Colon (tissue), 2 donors: ENCODE data around the gene ST6GALNAC6.

Source experiments
- FAIRE-seq: peaks from 2 replicates; lab custom pipeline; 2012; peaks lifted over from hg19 to GRCh38; lab: Jason Lieb, UNC
- donor health status: control.
- donor health status: control.

The ST6GALNAC6 gene

GRCh38 chr9:127916720-127917581, 17.5 kb upstream of the ST6GALNAC6 start, which contains the start of gene ST6GALNAC4:
Gene ST6GALNAC4, minus strand, starts transcription at chr9:127917041. Its CDS starts 622 bp downstream, at chr9:127916419.
- FAIRE-seq = no peak

GRCh38 chr9:127915801-127916719, 16.7 kb upstream of the ST6GALNAC6 start:
- FAIRE-seq = no peak

GRCh38 chr9:127915325-127915752, 15.9 kb upstream of the ST6GALNAC6 start:
- FAIRE-seq = no peak

DNA sequence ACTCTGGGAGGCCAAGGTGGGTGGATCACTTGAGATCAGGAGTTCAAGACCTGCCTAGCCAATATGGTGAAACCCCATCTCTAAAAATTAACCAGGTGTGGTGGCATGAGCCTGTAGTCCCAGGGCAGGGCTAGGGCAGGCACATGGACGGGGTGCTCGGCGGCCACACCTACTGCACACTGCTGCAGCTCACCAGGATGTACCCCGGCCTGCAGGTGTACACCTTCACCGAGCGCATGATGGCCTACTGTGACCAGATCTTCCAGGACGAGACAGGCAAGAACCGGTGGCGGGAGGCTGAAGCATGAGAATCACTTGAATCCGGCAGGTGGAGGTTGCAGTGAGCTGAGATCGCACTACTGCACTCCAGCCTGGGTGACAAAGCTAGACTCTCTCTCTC, 14.3 kb upstream of the ST6GALNAC6 start:
- no peak for FAIRE-seq

DNA sequence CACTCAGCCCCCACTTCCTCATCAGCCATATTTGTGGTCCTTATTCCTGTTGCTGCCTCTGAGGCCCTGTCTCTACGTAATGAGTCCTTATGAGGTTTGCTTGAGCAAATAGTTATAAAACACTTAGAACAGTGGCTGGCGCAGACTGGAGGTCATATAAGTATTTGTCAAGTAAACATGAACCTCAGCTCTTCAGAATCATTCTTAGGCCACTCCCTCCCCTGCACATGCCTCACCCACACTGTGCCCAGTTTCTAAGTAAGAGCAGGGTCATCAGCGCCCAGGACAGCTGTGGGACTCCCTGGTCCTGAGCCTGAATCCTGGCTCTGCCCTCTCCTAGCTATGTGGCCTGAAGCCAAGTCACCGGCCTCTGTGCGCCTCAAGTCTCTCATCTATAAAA, 13.5 kb upstream of the ST6GALNAC6 start:
- no peak for FAIRE-seq

DNA sequence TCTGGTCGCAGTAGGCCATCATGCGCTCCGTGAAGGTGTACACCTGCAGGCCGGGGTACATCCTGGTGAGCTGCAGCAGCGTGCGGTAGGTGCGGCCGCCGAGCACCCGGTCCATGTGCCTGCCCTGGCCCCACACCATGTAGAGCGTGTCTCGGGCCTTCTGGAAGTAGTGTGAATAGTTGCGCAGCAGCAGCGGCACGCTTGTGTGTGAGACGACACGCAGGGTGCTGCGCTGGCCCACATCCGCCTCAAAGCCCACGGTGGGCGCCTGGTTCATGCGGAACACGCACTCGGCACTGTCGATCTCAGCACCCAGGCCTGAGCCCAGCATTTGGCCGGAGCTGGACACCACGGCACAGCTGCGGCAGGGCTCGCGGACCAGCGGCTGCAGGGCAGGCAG, 12.9 kb upstream of the ST6GALNAC6 start:
- FAIRE-seq = no peak

GRCh38 chr9:127910613-127911205, 11.3 kb upstream of the ST6GALNAC6 start:
- no peak for FAIRE-seq

DNA sequence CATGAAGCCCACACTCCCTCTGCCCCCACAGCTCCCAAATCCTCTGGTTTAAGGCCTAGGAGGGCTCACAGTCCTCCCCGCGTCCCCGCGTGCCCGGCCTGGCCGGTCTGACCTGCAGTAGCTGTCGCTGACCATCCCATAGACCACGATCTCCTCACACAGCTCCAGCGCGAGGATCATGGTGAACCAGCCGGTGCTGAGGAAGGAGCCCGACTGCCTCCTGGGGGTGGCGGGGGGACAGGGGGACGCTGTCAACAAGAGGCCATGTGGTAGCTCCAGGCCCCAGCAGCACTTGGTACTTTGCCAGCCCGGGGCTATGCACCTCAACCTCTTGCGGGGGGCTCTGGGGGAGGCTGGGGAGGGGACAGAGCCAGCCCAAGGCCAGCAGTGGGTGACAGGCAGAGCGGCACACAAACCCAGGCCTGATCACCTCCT, 10.5 kb upstream of the ST6GALNAC6 start:
- no peak for FAIRE-seq

DNA sequence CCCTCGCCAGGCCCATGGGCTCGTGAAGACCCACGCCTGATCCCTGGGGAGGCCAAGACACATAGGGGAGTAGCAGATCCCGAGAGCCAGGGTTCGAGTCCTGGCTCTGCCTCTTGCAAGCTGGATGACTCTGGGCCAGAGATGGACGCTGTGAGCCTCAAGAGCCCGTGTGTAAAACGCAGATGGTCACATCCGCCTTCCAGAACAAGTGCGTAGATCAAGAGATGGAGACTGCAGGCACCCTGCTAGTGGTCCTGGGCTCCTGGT, 9.2 kb upstream of the ST6GALNAC6 start:
- FAIRE-seq = no peak

- no peak for FAIRE-seq
Observed at GRCh38 chr9:127907867-127908659, 8.7 kb upstream of the ST6GALNAC6 start.

GRCh38 chr9:127905788-127906191, 6.4 kb upstream of the ST6GALNAC6 start:
- no peak for FAIRE-seq

GRCh38 chr9:127905004-127905728, 5.8 kb upstream of the ST6GALNAC6 start:
- FAIRE-seq = no peak

GRCh38 chr9:127904561-127905003, 5.2 kb upstream of the ST6GALNAC6 start:
- no peak for FAIRE-seq

DNA sequence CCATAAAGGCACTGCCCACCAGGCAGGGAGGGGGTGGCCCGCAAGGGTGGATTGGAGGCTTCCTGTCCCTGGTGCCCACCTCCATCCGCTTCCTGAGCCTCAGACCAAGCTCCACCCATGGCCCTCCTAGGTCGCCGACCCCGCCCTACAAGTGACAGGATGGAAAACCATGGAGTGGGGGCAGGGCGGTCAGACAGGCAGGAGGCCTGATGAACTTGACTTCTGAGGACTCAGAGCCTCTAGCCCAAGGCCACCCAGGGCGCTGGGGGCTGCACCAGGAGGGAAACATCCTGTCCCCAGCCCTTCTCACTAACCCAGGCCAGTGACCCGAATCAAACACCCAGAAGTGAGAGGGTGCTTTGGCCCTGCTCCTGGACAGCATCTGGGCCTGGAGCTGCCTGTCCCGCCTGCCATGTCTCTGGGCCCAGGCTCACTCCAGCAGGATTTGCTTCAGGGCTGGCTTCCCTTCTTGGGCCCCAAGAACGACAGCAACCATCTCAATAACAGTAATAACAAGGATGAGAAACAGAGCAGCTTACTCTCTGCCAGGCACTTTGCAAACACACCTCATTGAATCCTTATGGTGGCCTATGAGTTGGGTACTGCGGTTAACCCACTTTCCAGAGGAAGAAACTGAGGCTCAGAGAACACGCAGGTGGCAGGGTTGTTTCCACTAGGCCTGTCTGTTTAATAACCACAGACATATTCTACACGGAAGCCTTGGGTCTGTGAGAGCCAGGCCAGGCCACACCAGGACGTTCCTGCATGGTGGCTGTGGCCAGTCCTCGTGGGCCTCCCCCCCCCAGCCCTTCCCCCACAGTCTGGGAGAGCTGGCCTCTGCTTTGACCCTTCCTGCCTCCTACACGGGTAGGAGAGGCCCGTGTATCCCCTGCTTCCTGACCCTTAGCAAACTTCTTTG, 4.4 kb upstream of the ST6GALNAC6 start:
- FAIRE-seq = no peak

DNA sequence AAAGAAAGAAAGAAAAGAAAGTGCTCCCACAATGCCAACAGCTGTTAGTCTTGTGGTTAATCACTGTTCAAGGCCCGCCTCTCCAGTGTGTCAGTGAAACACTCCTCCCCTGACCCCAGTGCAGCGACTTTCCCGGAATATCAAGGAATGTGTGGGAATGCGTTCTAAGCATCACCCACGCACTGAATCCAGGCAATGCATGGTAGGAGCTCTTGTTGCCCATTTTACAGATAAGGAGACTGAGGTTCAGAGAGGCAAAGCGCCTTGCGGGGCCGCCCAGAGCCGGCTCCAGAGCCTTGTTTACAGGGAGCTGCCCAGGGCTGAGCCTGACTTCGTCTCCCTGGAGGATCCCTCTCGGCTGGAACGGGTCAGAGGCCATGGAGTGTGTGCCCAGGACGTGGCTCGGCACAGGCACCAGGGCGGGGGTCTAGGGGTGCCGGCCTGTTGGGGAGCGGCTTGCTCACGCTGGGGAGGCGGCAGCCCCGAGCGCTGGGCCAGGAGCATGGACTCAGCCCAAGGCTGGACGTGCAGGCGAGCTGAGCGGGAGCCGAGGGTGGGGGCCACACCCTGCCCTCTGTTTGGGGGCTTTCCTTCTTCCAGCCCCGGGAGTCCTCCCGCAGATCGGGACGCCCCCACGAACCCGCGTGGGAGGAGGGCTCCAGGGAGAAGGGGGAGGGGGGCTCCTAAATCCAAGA, 823 bp downstream of the ST6GALNAC6 start:
- no peak for FAIRE-seq

DNA sequence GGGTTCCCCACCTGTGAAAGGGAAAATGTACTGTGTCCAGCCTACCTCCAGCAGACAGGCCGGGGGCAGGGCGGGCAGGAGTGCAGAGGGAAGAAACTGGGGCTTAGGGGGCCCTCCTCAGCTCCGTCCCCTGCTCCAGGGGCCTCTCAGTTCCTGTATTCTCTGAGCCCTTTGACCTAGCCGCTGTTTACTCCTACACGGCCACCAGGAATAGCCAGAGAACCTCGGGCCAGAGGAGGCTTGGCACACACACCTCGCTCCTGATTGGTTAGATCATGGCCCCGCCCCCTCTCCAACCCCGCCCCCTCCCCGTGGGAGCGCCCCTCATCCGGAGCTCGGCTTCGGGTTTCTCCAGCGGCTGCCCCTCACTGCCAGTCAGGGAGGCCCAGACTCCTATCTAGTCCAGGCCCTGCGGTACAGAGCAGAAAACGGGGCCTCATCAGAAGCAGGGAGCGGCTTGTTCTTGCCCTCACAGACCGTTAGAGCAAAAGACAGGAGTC, 2.2 kb downstream of the ST6GALNAC6 start:
- no peak for FAIRE-seq

DNA sequence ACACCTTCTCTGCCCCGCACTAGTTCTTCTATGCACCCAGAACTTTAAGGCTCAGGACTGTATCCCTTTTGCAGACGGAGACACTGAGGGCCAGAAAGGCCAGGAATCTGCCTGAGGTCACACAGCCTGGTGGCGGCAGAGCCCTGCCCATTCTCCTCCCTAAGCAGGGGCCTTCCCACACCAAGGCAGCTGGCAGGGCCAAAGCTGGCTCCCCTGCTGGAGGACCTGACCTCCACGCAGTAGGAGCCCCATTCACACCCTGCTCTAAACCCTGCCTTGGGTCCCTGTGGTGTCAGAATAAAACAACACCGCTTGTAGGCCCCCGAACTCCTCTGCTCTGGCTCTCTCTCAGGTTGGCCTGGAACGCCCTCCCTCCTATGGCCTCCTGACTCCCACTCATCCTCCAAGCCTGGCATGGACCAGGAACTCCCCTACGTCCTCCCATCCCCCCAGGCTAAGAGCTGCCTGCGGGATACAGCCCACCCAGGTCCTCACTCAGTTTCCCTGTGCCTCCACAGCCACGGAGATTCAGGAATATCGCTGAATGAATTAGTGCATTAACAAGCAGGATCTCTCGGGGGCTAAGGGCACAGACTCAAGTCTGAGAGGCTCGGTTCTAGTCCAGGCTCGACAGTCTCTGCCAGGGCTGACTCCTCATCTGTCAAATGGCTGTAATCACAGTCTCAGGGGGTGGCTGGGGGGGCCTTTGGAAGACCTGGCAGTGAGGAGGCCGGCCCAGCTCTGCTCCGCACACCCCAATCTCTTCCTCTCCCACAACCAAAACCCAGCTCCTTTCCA, 2.8 kb downstream of the ST6GALNAC6 start:
- no peak for FAIRE-seq

DNA sequence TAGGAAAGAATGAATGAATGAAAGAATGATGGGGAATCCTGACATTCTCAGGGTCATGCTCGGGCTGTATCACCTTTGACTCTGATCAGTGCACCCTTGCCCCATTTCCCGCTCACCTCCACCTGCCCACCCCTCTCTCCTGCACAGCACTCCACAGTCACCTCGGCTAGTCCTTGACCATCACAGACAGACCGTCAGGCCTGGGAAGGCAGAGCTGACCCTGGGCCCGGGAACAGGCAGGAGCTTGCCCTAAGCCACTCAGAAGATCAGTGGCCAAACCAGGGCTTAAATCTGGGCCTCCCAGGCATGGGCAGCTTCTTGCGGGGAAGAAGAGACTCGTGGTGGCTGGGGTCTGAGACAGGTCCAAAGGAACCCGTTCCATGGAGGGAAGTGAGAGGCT, 3.6 kb downstream of the ST6GALNAC6 start:
- no peak for FAIRE-seq
